Endodermal cell (in vitro differentiated cells): Measurements from ENCODE around the gene CYB561D2. TPM values are rescaled to one million over a fixed set of nuclear protein-coding genes. Genes with fewer than 3 reads are reported as not detected.

Experiments
- DNase-seq: peaks from one replicate; pipeline ENCODE4 v3.0.0-alpha.2; 2017
- H3K27ac ChIP-seq: 2 replicates; pipeline ENCODE4 v1.5.1; 2013; ENCODE audit warnings: mild to moderate bottlenecking, low read depth, low read length, moderate library complexity
- H3K27me3 ChIP-seq: 2 replicates; pipeline ENCODE4 v1.6.1; 2013; ENCODE audit warnings: mild to moderate bottlenecking, low read length, moderate library complexity; ENCODE audit not compliant: insufficient read depth, control insufficient read depth, poor library complexity, severe bottlenecking
- H3K36me3 ChIP-seq: 2 replicates; pipeline ENCODE4 v1.7.0; 2013; ENCODE audit warnings: mild to moderate bottlenecking, low read length, moderate library complexity; ENCODE audit not compliant: control insufficient read depth, insufficient read depth
- H3K4me1 ChIP-seq: one replicate; pipeline ENCODE4 v1.7.0; 2013; ENCODE audit warnings: low read length; ENCODE audit not compliant: control insufficient read depth, insufficient read depth
- H3K4me3 ChIP-seq: 2 replicates; pipeline ENCODE4 v1.5.1; 2013; ENCODE audit warnings: mild to moderate bottlenecking, low read length, moderate library complexity
- H3K9ac ChIP-seq: 2 replicates; pipeline ENCODE4 v1.6.1; 2013; ENCODE audit warnings: mild to moderate bottlenecking, low read length, moderate library complexity; ENCODE audit not compliant: poor library complexity, severe bottlenecking; ENCODE audit errors: extremely low read depth
- H3K9me3 ChIP-seq: 2 replicates; pipeline ENCODE4 v1.6.1; 2013; ENCODE audit warnings: mild to moderate bottlenecking, low read length, moderate library complexity; ENCODE audit not compliant: control insufficient read depth
- H3K27ac Mint-ChIP-seq: 2 replicates; pipeline ENCODE4 v1.8.0; 2020; ENCODE audit warnings: mixed read lengths
- H3K27me3 Mint-ChIP-seq: 2 replicates; pipeline ENCODE4 v1.8.0; 2021; ENCODE audit warnings: mild to moderate bottlenecking, mixed read lengths; ENCODE audit not compliant: insufficient read depth
- H3K36me3 Mint-ChIP-seq: 2 replicates; pipeline ENCODE4 v1.8.0; 2020; ENCODE audit warnings: low read depth, mixed read lengths
- H3K4me1 Mint-ChIP-seq: 2 replicates; pipeline ENCODE4 v1.8.0; 2020; ENCODE audit warnings: mixed read lengths
- H3K4me3 Mint-ChIP-seq: 2 replicates; pipeline ENCODE4 v1.8.0; 2020; ENCODE audit warnings: mild to moderate bottlenecking, moderate library complexity, mixed read lengths
- H3K9me3 Mint-ChIP-seq: 2 replicates; pipeline ENCODE4 v1.8.0; 2020; ENCODE audit warnings: mild to moderate bottlenecking, mixed read lengths
- WGBS, 2 experiments: methylation state at CpG; one replicate each; pipeline versions ENCODE4 v1.1.5 to v1.1.7; 2013; ENCODE audit warnings: missing lambda C conversion rate in 2 of 2, mixed read lengths in 1 of 2; ENCODE audit not compliant: insufficient coverage in 1 of 2, insufficient read length in 1 of 2; 5-methylcytosine and 5-hydroxymethylcytosine counted together
- total RNA-seq, 2 donors: library from RNA; stranded (reverse); fragmentation: NEBNext Ultra II Directional in 1 of 2; extraction: Animal tissue kit (Norgen Biotek cat#: 25700) in 1 of 2; gene quantifications; 2 replicates in 1 of 2; 3 replicates in 1 of 2; pipeline ENCODE4 v1.2.1, GENCODE V29; 2021
- TF ChIP-seq, protein P1 (sequence below): fragments of 200-600 bp; sonication (generic); conservative IDR thresholded peaks from 2 replicates; pipeline ENCODE4 v1.5.0; 2021; ENCODE audit warnings: antibody characterized with exemption, mild to moderate bottlenecking

Gene CYB561D2
- total RNA-seq, 2 donors from 2014 or later, result 8.5 to 14.6 TPM

DNA sequence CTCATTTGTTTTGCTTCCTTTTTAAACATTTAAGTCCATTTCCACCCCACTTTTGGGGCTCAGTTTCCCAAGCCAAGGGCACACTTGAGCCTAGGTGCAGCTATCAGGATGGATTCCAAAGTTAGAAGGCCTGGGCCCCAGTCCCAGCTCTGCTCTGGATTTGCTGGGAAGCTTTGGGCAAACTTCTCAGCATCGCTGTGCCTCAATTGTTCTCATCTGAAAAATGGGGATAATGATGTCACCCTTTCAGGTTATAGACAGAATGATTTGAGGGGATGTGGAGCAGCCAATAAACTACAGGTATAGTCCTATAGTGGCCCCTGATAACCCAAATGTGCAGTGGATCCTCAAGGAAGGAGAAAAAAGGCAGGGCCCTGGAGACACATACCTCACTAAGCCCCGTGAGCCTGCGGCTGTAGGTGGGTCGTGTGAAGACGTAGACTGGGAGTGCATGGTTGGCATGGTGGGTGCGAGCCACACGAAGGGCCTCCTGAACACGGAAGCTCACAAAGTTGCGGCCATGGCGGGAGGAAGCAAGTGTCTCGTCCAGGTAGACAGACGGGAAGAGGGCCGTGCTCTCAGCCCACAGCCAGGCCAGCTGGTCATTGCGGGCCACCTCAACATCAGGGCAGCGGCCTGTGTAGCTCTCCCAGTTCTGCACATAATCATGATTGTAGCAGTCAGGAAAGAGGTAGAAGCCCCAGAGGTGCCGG, 31.3 kb upstream of the CYB561D2 start:
- H3K36me3 Mint-ChIP-seq, result peaks cover 49% of the 10 kb centered on the region

DNA sequence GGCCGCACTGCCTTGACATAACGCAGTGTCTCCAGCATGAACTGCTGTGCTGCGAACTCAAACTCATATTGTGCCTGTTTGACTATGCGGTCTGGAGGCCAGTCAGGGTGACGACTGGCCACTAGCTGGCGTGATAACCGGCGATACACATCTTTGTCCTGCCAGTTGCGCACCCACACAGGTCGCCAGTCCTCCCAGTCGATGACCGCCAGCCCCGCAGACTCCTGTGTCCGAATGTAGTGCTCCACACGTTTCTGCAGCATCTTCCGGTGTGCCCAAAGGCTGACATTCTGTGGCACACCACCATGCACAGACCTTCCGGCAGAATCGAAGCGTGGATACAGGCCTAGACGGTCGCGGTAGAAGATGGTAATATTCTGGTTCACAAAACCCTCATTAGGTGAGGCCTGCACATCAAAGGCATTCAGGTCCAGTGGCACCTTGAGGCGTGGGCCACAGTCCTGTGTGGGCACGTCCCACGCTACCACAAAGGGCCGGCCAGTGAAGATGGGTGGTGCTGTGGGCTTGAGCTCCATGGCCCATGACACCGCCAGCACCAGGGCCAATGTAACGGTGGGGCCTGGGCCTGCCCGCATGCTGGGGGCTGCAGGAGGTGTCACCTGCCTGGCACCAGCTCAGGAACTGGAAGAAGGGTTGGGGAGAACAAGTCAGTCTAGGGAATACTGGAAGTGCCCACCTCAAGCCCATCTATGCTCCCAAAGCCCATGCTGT, 30.6 kb upstream of the CYB561D2 start:
- Mint-ChIP-seq H3K4me1 (peaks cover 35% of the 10 kb centered on the region), H3K9me3 (no peaks in the 10 kb centered on the region), H3K27me3 (no peaks in the 10 kb centered on the region), H3K36me3 (peaks cover 44% of the 10 kb centered on the region), H3K27ac (no peak overlapping the region), H3K4me3 (peak overlapping the region; percentile 87)
- 90 to 94% methylated on average over 28 to 29 of the region's 29 CpGs for WGBS, 2 experiments
- Histone ChIP-seq H3K9me3 (no peaks in the 10 kb centered on the region), H3K4me1 (peaks cover 23% of the 10 kb centered on the region), H3K27ac (no peak overlapping the region), H3K36me3 (peaks cover 44% of the 10 kb centered on the region), H3K9ac (peak overlapping the region; percentile 97), H3K4me3 (peak overlapping the region; percentile 100), H3K27me3 (no peaks in the 10 kb centered on the region)
- TF ChIP-seq, protein P1, sequence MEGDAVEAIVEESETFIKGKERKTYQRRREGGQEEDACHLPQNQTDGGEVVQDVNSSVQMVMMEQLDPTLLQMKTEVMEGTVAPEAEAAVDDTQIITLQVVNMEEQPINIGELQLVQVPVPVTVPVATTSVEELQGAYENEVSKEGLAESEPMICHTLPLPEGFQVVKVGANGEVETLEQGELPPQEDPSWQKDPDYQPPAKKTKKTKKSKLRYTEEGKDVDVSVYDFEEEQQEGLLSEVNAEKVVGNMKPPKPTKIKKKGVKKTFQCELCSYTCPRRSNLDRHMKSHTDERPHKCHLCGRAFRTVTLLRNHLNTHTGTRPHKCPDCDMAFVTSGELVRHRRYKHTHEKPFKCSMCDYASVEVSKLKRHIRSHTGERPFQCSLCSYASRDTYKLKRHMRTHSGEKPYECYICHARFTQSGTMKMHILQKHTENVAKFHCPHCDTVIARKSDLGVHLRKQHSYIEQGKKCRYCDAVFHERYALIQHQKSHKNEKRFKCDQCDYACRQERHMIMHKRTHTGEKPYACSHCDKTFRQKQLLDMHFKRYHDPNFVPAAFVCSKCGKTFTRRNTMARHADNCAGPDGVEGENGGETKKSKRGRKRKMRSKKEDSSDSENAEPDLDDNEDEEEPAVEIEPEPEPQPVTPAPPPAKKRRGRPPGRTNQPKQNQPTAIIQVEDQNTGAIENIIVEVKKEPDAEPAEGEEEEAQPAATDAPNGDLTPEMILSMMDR, result no peak
- peak; percentile 45 for DNase-seq

More for the DNA sequence above, 31.3 kb upstream of the CYB561D2 start:
- no peak for DNase-seq
- Histone ChIP-seq H3K4me3 (peak overlapping the region; percentile 56), H3K36me3 (peaks cover 40% of the 10 kb centered on the region), H3K27me3 (no peaks in the 10 kb centered on the region), H3K9ac (no peak overlapping the region), H3K9me3 (no peaks in the 10 kb centered on the region), H3K27ac (no peak overlapping the region), H3K4me1 (peaks cover 21% of the 10 kb centered on the region)
- WGBS, 2 experiments, result 96 to 99% methylated on average over 13 to 16 of the region's 16 CpGs
- Mint-ChIP-seq H3K9me3 (no peaks in the 10 kb centered on the region), H3K4me3 (peak overlapping the region; percentile 87), H3K27ac (no peak overlapping the region), H3K4me1 (peaks cover 31% of the 10 kb centered on the region), H3K27me3 (no peaks in the 10 kb centered on the region)
- TF ChIP-seq, protein P1, result no peak

DNA sequence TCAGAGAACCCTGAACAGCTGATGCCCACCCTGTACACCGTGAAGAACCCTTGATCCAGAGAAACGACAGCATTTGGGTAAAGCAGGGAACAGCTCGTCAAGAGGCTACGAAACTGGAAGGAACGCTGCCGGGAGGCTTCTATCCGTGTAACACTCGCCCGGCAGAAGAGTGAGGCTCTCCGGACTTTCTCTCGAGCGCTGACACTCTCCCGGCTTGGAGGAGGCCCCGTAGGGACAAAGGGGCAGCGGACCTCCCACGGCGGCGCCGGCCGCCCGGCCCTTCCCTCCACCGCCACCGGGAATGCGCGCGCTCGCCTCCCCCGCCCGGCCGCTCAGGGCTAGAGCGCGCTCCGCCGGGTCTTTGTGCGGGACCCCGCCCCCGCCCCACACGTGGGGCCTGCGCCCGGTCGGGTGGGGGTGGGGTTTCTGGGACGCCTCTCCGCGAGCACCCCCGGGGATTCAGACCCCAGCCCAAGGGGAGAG, 29.8 kb upstream of the CYB561D2 start:
- Mint-ChIP-seq H3K27ac (peak overlapping the region; percentile 93), H3K9me3 (no peaks in the 10 kb centered on the region), H3K36me3 (peaks cover 38% of the 10 kb centered on the region), H3K4me3 (peak overlapping the region; percentile 87), H3K27me3 (no peaks in the 10 kb centered on the region), H3K4me1 (peaks cover 35% of the 10 kb centered on the region)
- Histone ChIP-seq H3K27me3 (no peaks in the 10 kb centered on the region), H3K4me1 (peaks cover 23% of the 10 kb centered on the region), H3K4me3 (peak overlapping the region; percentile 100), H3K27ac (peak overlapping the region; percentile 100), H3K36me3 (peaks cover 53% of the 10 kb centered on the region), H3K9ac (peak overlapping the region; percentile 97), H3K9me3 (no peaks in the 10 kb centered on the region)
- TF ChIP-seq, protein P1, result no peak
- 0% methylated on average over 14 to 45 of the region's 45 CpGs for WGBS, 2 experiments
- DNase-seq, result peak; percentile 90
